HCT116 (cell line): ENCODE measurements around the gene LCE1A. TPM values are rescaled to one million over a fixed set of nuclear protein-coding genes. Genes with fewer than 3 reads are reported as not detected.

ENCODE experiments used
- ATAC-seq: fragments of 200-7000 bp; cut with Tn5 transposase; 2 replicates; pipeline ENCODE4 v1.9.1; 2020; ENCODE audit warnings: mild to moderate bottlenecking, moderate library complexity
- BruUV-seq: library from RNA; stranded (reverse); fragments of 400-500 nt; replicated peaks from 2 replicates; lab custom pipeline; 2021; lab: Mats Ljungman, UMichigan
- CTCF ChIA-PET: fragments of 300-600 bp; sonication (Branson Sonifier 250); formaldehyde crosslinking; loops from one replicate; lab custom pipeline; 2021; ENCODE audit warnings: antibody characterized with exemption; lab: Charles Lee
- POLR2A ChIA-PET: fragments of 300-600, 350-600 bp; sonication (Branson Sonifier 250); formaldehyde crosslinking; loops from one replicate; lab custom pipeline; 2021; ENCODE audit warnings: antibody characterized with exemption; lab: Charles Lee
- RAD21 ChIA-PET, 2 experiments: fragments of 300-600 bp; sonication (Branson Sonifier 250); formaldehyde crosslinking; loops; one replicate each; lab custom pipeline; 2023; ENCODE audit warnings: low total read pairs in 2 of 2; ENCODE audit not compliant: uncharacterized antibody in 2 of 2, unreplicated experiment in 2 of 2, low non-redundant PET in 1 of 2; lab: Charles Lee
- DNase-seq: peaks from one replicate; pipeline ENCODE4 v3.0.0-alpha.2; 2010; ENCODE audit warnings: low read depth, low spot score
- H2AFZ ChIP-seq: fragments of 200-600 bp; shearing (Covaris generic), sonication (generic); 2 replicates; pipeline ENCODE4 v1.6.1; 2017; ENCODE audit warnings: low read depth, mixed run types, mixed read lengths, antibody characterized with exemption, low read length; ENCODE audit not compliant: poor library complexity, severe bottlenecking
- H3K27ac ChIP-seq: 2 replicates; pipeline ENCODE4 v1.5.1; 2012; ENCODE audit warnings: low read depth, low read length
- H3K27me3 ChIP-seq: fragments of 200-600 bp; sonication (generic); 2 replicates; pipeline ENCODE4 v1.6.1; 2016; ENCODE audit warnings: mixed run types, low read length, mixed read lengths; ENCODE audit not compliant: insufficient read depth
- H3K36me3 ChIP-seq, 2 experiments: fragments of 200-500 bp in 1 of 2; fragments of 200-600 bp in 1 of 2; sonication (Bioruptor generic) in 1 of 2; sonication (generic) in 1 of 2; 2 replicates each; pipeline versions ENCODE4 v1.5.1 to v1.6.1; 2014 to 2016; ENCODE audit warnings: low read length in 2 of 2, inconsistent platforms in 1 of 2, mixed read lengths in 1 of 2, mixed run types in 1 of 2; ENCODE audit not compliant: insufficient read depth in 2 of 2, control insufficient read depth in 1 of 2
- H3K4me1 ChIP-seq, 2 experiments: fragments of 200-600 bp in 1 of 2; sonication (generic) in 1 of 2; 2 replicates each; pipeline versions ENCODE4 v1.5.1 to v1.6.1; 2012 to 2017; ENCODE audit warnings: low read length in 2 of 2, inconsistent platforms in 1 of 2, mild to moderate bottlenecking in 1 of 2, mixed read lengths in 1 of 2, mixed run types in 1 of 2, moderate library complexity in 1 of 2; ENCODE audit not compliant: insufficient read depth in 2 of 2, control insufficient read depth in 1 of 2
- H3K4me2 ChIP-seq: fragments of 200-600 bp; sonication (generic); 2 replicates; pipeline ENCODE4 v1.6.1; 2017; ENCODE audit warnings: mixed run types, low read length, mixed read lengths
- H3K4me3 ChIP-seq, 2 experiments: fragments of 200-600 bp in 1 of 2; sonication (generic) in 1 of 2; replicated peaks in 1 of 2; 2 replicates each; pipeline ENCODE4 v1.5.1; 2011 to 2016; ENCODE audit warnings: low read length in 2 of 2, control low read depth in 1 of 2, low read depth in 1 of 2, mild to moderate bottlenecking in 1 of 2, mixed read lengths in 1 of 2, mixed run types in 1 of 2
- H3K79me2 ChIP-seq: fragments of 200-600 bp; sonication (generic); 2 replicates; pipeline ENCODE4 v1.6.1; 2017; ENCODE audit warnings: mild to moderate bottlenecking, mixed run types, low read length, moderate library complexity, mixed read lengths; ENCODE audit not compliant: insufficient read depth
- H3K9ac ChIP-seq: fragments of 200-600 bp; sonication (generic); 2 replicates; pipeline ENCODE4 v1.6.1; 2016; ENCODE audit warnings: low read length, mixed read lengths
- H3K9me2 ChIP-seq: fragments of 200-600 bp; sonication (generic), shearing (Covaris generic); 2 replicates; pipeline ENCODE4 v1.6.1; 2017; ENCODE audit warnings: mixed run types, mild to moderate bottlenecking, moderate library complexity; ENCODE audit not compliant: insufficient read depth
- H3K9me3 ChIP-seq, 2 experiments: fragments of 200-500 bp in 1 of 2; fragments of 200-600 bp in 1 of 2; sonication (Bioruptor generic) in 1 of 2; sonication (generic) in 1 of 2; 2 replicates each; pipeline ENCODE4 v1.6.1; 2014 to 2017; ENCODE audit warnings: low read length in 2 of 2, mixed read lengths in 2 of 2, inconsistent platforms in 1 of 2, low read depth in 1 of 2, mild to moderate bottlenecking in 1 of 2, mixed run types in 1 of 2, moderate library complexity in 1 of 2; ENCODE audit not compliant: control insufficient read depth in 1 of 2, insufficient read depth in 1 of 2
- H4K20me1 ChIP-seq: fragments of 200-600 bp; sonication (generic), shearing (Covaris generic); 2 replicates; pipeline ENCODE4 v1.6.1; 2017; ENCODE audit warnings: mixed run types, mild to moderate bottlenecking, moderate library complexity; ENCODE audit not compliant: insufficient read depth
- ATF3 ChIP-seq: IDR thresholded peaks from 2 replicates; pipeline ENCODE4 v1.6.1; 2012
- CBX3 ChIP-seq: IDR thresholded peaks from 2 replicates; pipeline ENCODE4 v1.6.1; 2012; ENCODE audit warnings: low read depth
- CEBPB ChIP-seq: IDR thresholded peaks from 2 replicates; pipeline ENCODE4 v1.6.1; 2012; ENCODE audit warnings: low read depth
- CTCF ChIP-seq, 3 experiments: fragments of 200-600 bp in 1 of 3; sonication (generic) in 1 of 3; IDR thresholded peaks in 2 of 3; conservative IDR thresholded peaks in 1 of 3; 2 replicates each; pipeline ENCODE4 v1.5.1; 2012 to 2017; ENCODE audit warnings: low read depth in 2 of 3, low read length in 2 of 3, antibody characterized with exemption in 1 of 3, borderline replicate concordance in 1 of 3, control low read depth in 1 of 3, mild to moderate bottlenecking in 1 of 3, mixed read lengths in 1 of 3, mixed run types in 1 of 3, moderate library complexity in 1 of 3; ENCODE audit not compliant: insufficient read depth in 1 of 3
- EGR1 ChIP-seq: IDR thresholded peaks from 2 replicates; pipeline ENCODE4 v1.6.1; 2012; ENCODE audit warnings: low read depth
- ELF1 ChIP-seq: IDR thresholded peaks from 2 replicates; pipeline ENCODE4 v1.6.1; 2012; ENCODE audit warnings: low read depth, borderline replicate concordance
- EZH2 ChIP-seq: fragments of 200-600 bp; sonication (generic); IDR thresholded peaks from 2 replicates; pipeline ENCODE4 v1.6.1; 2017; ENCODE audit warnings: antibody characterized with exemption, mixed run types
- EZH2phosphoT487 ChIP-seq: fragments of 200-600 bp; IDR thresholded peaks from 2 replicates; pipeline ENCODE4 v1.6.1; 2018; ENCODE audit warnings: antibody characterized with exemption, borderline replicate concordance
- FOSL1 ChIP-seq: IDR thresholded peaks from 2 replicates; pipeline ENCODE4 v1.6.1; 2012; ENCODE audit warnings: low read depth
- JUND ChIP-seq: IDR thresholded peaks from 2 replicates; pipeline ENCODE4 v1.6.1; 2012
- POLR2A ChIP-seq: IDR thresholded peaks from 2 replicates; pipeline ENCODE4 v1.7.0; 2011; ENCODE audit warnings: borderline replicate concordance; ENCODE audit not compliant: insufficient read depth, insufficient read length; ENCODE audit errors: extremely low read depth
- RAD21 ChIP-seq: IDR thresholded peaks from 2 replicates; pipeline ENCODE4 v1.6.1; 2012; ENCODE audit warnings: low read depth, mild to moderate bottlenecking
- REST ChIP-seq: IDR thresholded peaks from 2 replicates; pipeline ENCODE4 v1.6.1; 2012; ENCODE audit warnings: low read depth
- SIN3A ChIP-seq: IDR thresholded peaks from 2 replicates; pipeline ENCODE4 v1.6.1; 2012; ENCODE audit warnings: low read depth
- SP1 ChIP-seq: IDR thresholded peaks from 2 replicates; pipeline ENCODE4 v1.6.1; 2012; ENCODE audit warnings: low read depth
- SRF ChIP-seq: IDR thresholded peaks from 2 replicates; pipeline ENCODE4 v1.6.1; 2012; ENCODE audit warnings: low read depth
- TCF7L2 ChIP-seq: IDR thresholded peaks from 2 replicates; pipeline ENCODE4 v1.7.0; 2011; ENCODE audit warnings: borderline replicate concordance, inconsistent platforms; ENCODE audit not compliant: insufficient read depth, insufficient read length; ENCODE audit errors: extremely low read depth
- YY1 ChIP-seq: IDR thresholded peaks from 2 replicates; pipeline ENCODE4 v1.6.1; 2011; ENCODE audit warnings: low read length, low read depth, moderate library complexity, mild to moderate bottlenecking; ENCODE audit not compliant: insufficient replicate concordance; ENCODE audit errors: extremely low read depth
- ZFX ChIP-seq: fragments of 450-650 bp; IDR thresholded peaks from 2 replicates; pipeline ENCODE4 v1.6.1; 2017
- ZNF274 ChIP-seq: fragments of 200-500 bp; sonication (Bioruptor generic); IDR thresholded peaks from 2 replicates; pipeline ENCODE4 v1.6.1; 2014; ENCODE audit warnings: mild to moderate bottlenecking, low read depth, low read length, inconsistent platforms
- intact Hi-C: fragments of 100-400 bp; cut with micrococcal nuclease; formaldehyde crosslinking; loops from 2 replicates; pipeline ENCODE4 v1.10.0; 2022
- total RNA-seq: library from RNA; stranded (reverse); gene quantifications from one replicate; pipeline ENCODE4 v1.2.1, GENCODE V29; 2021; ENCODE audit not compliant: unreplicated experiment

Gene LCE1A
- total RNA-seq, 1 experiment from 2014 or later = not detected

GRCh38 chr1:152864443-152864842, 37.2 kb downstream of the LCE1A start:
- H2AFZ ChIP-seq = no peak overlapping the region
- no peaks in the 10 kb centered on the region for H3K4me1 ChIP-seq
- POLR2A ChIA-PET = no interaction called here
- H3K27me3 ChIP-seq = peaks cover 15% of the 10 kb centered on the region; the same call in 1 of the 2 replicates
- CTCF ChIA-PET = interaction anchor here (0.7 to 0.9 kb wide), 2 partner anchors 14 to 329 kb away, joined by 3 read pairs; partner anchors contain the start of gene SMCP
- H3K9ac ChIP-seq = no peak overlapping the region
- no peak for TF ChIP-seq EZH2
- no peak for TF ChIP-seq ATF3
- TF ChIP-seq ELF1 = no peak
- no peak for TF ChIP-seq ZFX
- no peak for TF ChIP-seq RAD21
- TF ChIP-seq POLR2A = no peak
- no peak for TF ChIP-seq JUND
- TF ChIP-seq CTCF (IDR thresholded peaks at IDR 0.05 in 2 of 3, conservative IDR thresholded peaks at IDR 0.05 in 1 of 3; ENCODE audit: borderline replicate concordance in 1 of 3, insufficient read depth in 1 of 3, low read depth in 2 of 3, low read length in 2 of 3) = no peak
- TF ChIP-seq FOSL1 = no peak
- no peak for TF ChIP-seq CEBPB
- no peak for TF ChIP-seq CBX3
- no peak for TF ChIP-seq EGR1
- no peak for TF ChIP-seq EZH2phosphoT487
- TF ChIP-seq YY1 = no peak
- no peak for TF ChIP-seq ZNF274
- TF ChIP-seq SP1 = no peak
- no peak for TF ChIP-seq TCF7L2
- no peak for TF ChIP-seq SRF
- no peak for TF ChIP-seq REST
- TF ChIP-seq SIN3A = no peak
- H3K79me2 ChIP-seq = no peaks in the 10 kb centered on the region
- RAD21 ChIA-PET = no interaction called here
- BruUV-seq = no TSS peak
- no peak overlapping the region for H3K4me3 ChIP-seq
- no peaks in the 10 kb centered on the region for H4K20me1 ChIP-seq
- no peaks in the 10 kb centered on the region for H3K36me3 ChIP-seq
- no peak overlapping the region for H3K27ac ChIP-seq
- H3K4me2 ChIP-seq = no peak overlapping the region
- no peak for DNase-seq
- no peaks in the 10 kb centered on the region for H3K9me2 ChIP-seq
- H3K9me3 ChIP-seq = no peaks in the 10 kb centered on the region
- intact Hi-C loops = no loop called here
- no peak for ATAC-seq
